Effector memory CD8-positive, alpha-beta T cell (primary cell): ENCODE data around the gene TUBG2.
"Not testable (repeated sequence)": the region's sequence is repeated elsewhere in the genome, so short reads cannot be mapped to it uniquely, and the experiment has no call there.

Experiments
- ATAC-seq: fragments of 150-1000 bp; cut with Tn5 transposase; replicated peaks from 2 replicates; pipeline ENCODE4 v1.10.0; 2021; ENCODE audit warnings: mild to moderate bottlenecking, moderate library complexity
- DNase-seq, 3 experiments: peaks; one replicate each; pipeline ENCODE4 v3.0.0; 2021
- H3K27ac Mint-ChIP-seq, 2 donors: one replicate each; pipeline ENCODE4 v1.8.0; 2022; ENCODE audit warnings: mild to moderate bottlenecking in 2 of 2, mixed read lengths in 2 of 2, moderate library complexity in 2 of 2
- H3K27me3 Mint-ChIP-seq, 2 donors: one replicate each; pipeline ENCODE4 v1.8.0; 2022; ENCODE audit warnings: mixed read lengths in 2 of 2
- H3K36me3 Mint-ChIP-seq: one replicate; pipeline ENCODE4 v1.8.0; 2022; ENCODE audit warnings: mild to moderate bottlenecking, moderate library complexity, mixed read lengths; ENCODE audit not compliant: insufficient read depth
- H3K4me1 Mint-ChIP-seq, 2 donors: one replicate each; pipeline ENCODE4 v1.8.0; 2022; ENCODE audit warnings: low read depth in 2 of 2, mixed read lengths in 2 of 2
- H3K4me3 Mint-ChIP-seq, 2 donors: one replicate each; pipeline ENCODE4 v1.8.0; 2022; ENCODE audit warnings: mild to moderate bottlenecking in 2 of 2, mixed read lengths in 2 of 2, moderate library complexity in 2 of 2
- H3K9me3 Mint-ChIP-seq, 2 donors: one replicate each; pipeline ENCODE4 v1.8.0; 2022; ENCODE audit warnings: mixed read lengths in 2 of 2

The TUBG2 gene

GRCh38 chr17:42666126-42666525 lies 7.0 kb downstream of the TUBG2 start:
- H3K4me1 Mint-ChIP-seq: not testable (repeated sequence)

GRCh38 chr17:42667088-42667951 lies 8.2 kb downstream of the TUBG2 start:
- DNase-seq: no peak
- Mint-ChIP-seq H3K27ac (no peak overlapping the region), H3K36me3 (peaks cover 14% of the 10 kb centered on the region), H3K9me3 (no peaks in the 10 kb centered on the region), H3K4me3 (no peak overlapping the region), H3K4me1 (peaks cover 3 to 9% of the 10 kb centered on the region in 2 donors), H3K27me3 (peaks cover 7 to 32% of the 10 kb centered on the region in 2 donors)
- no peak for ATAC-seq

More at GRCh38 chr17:42666126-42666525, 7.0 kb downstream of the TUBG2 start:
- not testable (repeated sequence) for H3K9me3 Mint-ChIP-seq, DNase-seq, H3K4me3 Mint-ChIP-seq, H3K27ac Mint-ChIP-seq, ATAC-seq
- H3K36me3 Mint-ChIP-seq: peaks cover 14% of the 10 kb centered on the region
- H3K27me3 Mint-ChIP-seq: peaks cover 0 to 21% of the 10 kb centered on the region in 2 donors

GRCh38 chr17:42669705-42669976 lies 10.6 kb downstream of the TUBG2 start:
- H3K4me3 Mint-ChIP-seq: peak overlapping the region; percentile 47 to 57
- H3K27me3 Mint-ChIP-seq: peaks cover 14 to 50% of the 10 kb centered on the region in 2 donors
- DNase-seq (no peak), ATAC-seq (no peak)
- peaks cover 8 to 14% of the 10 kb centered on the region in 2 donors for H3K4me1 Mint-ChIP-seq
- H3K36me3 Mint-ChIP-seq: peaks cover 16% of the 10 kb centered on the region
- no peaks in the 10 kb centered on the region for H3K9me3 Mint-ChIP-seq
- H3K27ac Mint-ChIP-seq: peak overlapping the region in 1 of 2 donors; percentile 20

- peaks cover 8 to 16% of the 10 kb centered on the region in 2 donors for H3K4me1 Mint-ChIP-seq
- H3K27ac Mint-ChIP-seq: no peak overlapping the region
- H3K27me3 Mint-ChIP-seq: peaks cover 19 to 56% of the 10 kb centered on the region in 2 donors
- peak in 2 of 3 experiments; percentile 45 to 50 for DNase-seq
- H3K36me3 Mint-ChIP-seq: peaks cover 16% of the 10 kb centered on the region
- peak overlapping the region; percentile 76 to 79 for H3K4me3 Mint-ChIP-seq
- no peaks in the 10 kb centered on the region for H3K9me3 Mint-ChIP-seq
- peak; percentile 84 for ATAC-seq
These were observed 11.1 kb downstream of the TUBG2 start for GRCh38 chr17:42669977-42670788.

- Mint-ChIP-seq H3K4me1 (peaks cover 8 to 16% of the 10 kb centered on the region in 2 donors), H3K27ac (peak overlapping the region; percentile 6 to 24), H3K9me3 (no peaks in the 10 kb centered on the region), H3K27me3 (peaks cover 20 to 61% of the 10 kb centered on the region in 2 donors), H3K36me3 (peaks cover 13% of the 10 kb centered on the region), H3K4me3 (peak overlapping the region; percentile 76 to 79)
- ATAC-seq (no peak), DNase-seq (no peak)
These were observed 11.9 kb downstream of the TUBG2 start for GRCh38 chr17:42670789-42671657.

- peaks cover 8% of the 10 kb centered on the region for H3K36me3 Mint-ChIP-seq
- no peak for DNase-seq
- H3K9me3 Mint-ChIP-seq: no peaks in the 10 kb centered on the region
- peak overlapping the region in 1 of 2 donors; percentile 79 for H3K4me3 Mint-ChIP-seq
- H3K27me3 Mint-ChIP-seq: peaks cover 24 to 72% of the 10 kb centered on the region in 2 donors
- H3K27ac Mint-ChIP-seq: peak overlapping the region in 1 of 2 donors; percentile 24
- H3K4me1 Mint-ChIP-seq: peaks cover 14 to 21% of the 10 kb centered on the region in 2 donors
- ATAC-seq: no peak
These were observed 13.0 kb downstream of the TUBG2 start for GRCh38 chr17:42672038-42672437.

- peaks cover 10% of the 10 kb centered on the region for H3K36me3 Mint-ChIP-seq
- no peaks in the 10 kb centered on the region for H3K9me3 Mint-ChIP-seq
- peaks cover 26 to 75% of the 10 kb centered on the region in 2 donors for H3K27me3 Mint-ChIP-seq
- H3K4me1 Mint-ChIP-seq: peaks cover 23 to 27% of the 10 kb centered on the region in 2 donors
- ATAC-seq (no peak), DNase-seq (no peak)
- H3K4me3 Mint-ChIP-seq: no peak overlapping the region
- no peak overlapping the region for H3K27ac Mint-ChIP-seq
These were observed 14.3 kb downstream of the TUBG2 start for GRCh38 chr17:42673266-42673884.

GRCh38 chr17:42673885-42674754 lies 15.0 kb downstream of the TUBG2 start:
- H3K36me3 Mint-ChIP-seq: peaks cover 10% of the 10 kb centered on the region
- no peaks in the 10 kb centered on the region for H3K9me3 Mint-ChIP-seq
- H3K4me3 Mint-ChIP-seq: peak overlapping the region; percentile 43 to 46
- ATAC-seq: no peak
- H3K4me1 Mint-ChIP-seq: peaks cover 27 to 30% of the 10 kb centered on the region in 2 donors
- DNase-seq: no peak
- peaks cover 26 to 73% of the 10 kb centered on the region in 2 donors for H3K27me3 Mint-ChIP-seq
- H3K27ac Mint-ChIP-seq: peak overlapping the region in 1 of 2 donors; percentile 41

- ATAC-seq (no peak), DNase-seq (no peak)
- H3K4me1 Mint-ChIP-seq: peaks cover 28 to 33% of the 10 kb centered on the region in 2 donors
- H3K9me3 Mint-ChIP-seq: no peaks in the 10 kb centered on the region
- peak overlapping the region in 1 of 2 donors; percentile 41 for H3K27ac Mint-ChIP-seq
- H3K36me3 Mint-ChIP-seq: peaks cover 9% of the 10 kb centered on the region
- peak overlapping the region; percentile 43 to 46 for H3K4me3 Mint-ChIP-seq
- peaks cover 26 to 69% of the 10 kb centered on the region in 2 donors for H3K27me3 Mint-ChIP-seq
These were observed 15.8 kb downstream of the TUBG2 start for GRCh38 chr17:42674755-42675347.

GRCh38 chr17:42675348-42675964 lies 16.4 kb downstream of the TUBG2 start:
- peaks cover 26 to 69% of the 10 kb centered on the region in 2 donors for H3K27me3 Mint-ChIP-seq

GRCh38 chr17:42675965-42676423 lies 16.9 kb downstream of the TUBG2 start:
- Mint-ChIP-seq H3K27me3 (peaks cover 26 to 69% of the 10 kb centered on the region in 2 donors), H3K36me3 (peaks cover 11% of the 10 kb centered on the region), H3K4me1 (peaks cover 33% of the 10 kb centered on the region in 2 donors), H3K9me3 (no peaks in the 10 kb centered on the region), H3K27ac (peak overlapping the region in 1 of 2 donors; percentile 28), H3K4me3 (peak overlapping the region; percentile 81 to 83)
- DNase-seq (no peak), ATAC-seq (no peak)

More at GRCh38 chr17:42675348-42675964, 16.4 kb downstream of the TUBG2 start:
- Mint-ChIP-seq H3K27ac (no peak overlapping the region), H3K4me3 (peak overlapping the region; percentile 81 to 83), H3K4me1 (peaks cover 30 to 32% of the 10 kb centered on the region in 2 donors), H3K36me3 (peaks cover 11% of the 10 kb centered on the region), H3K9me3 (no peaks in the 10 kb centered on the region)
- no peak for DNase-seq
- no peak for ATAC-seq
